Measurements from ENCODE around the gene CCDC14. TPM values are rescaled to one million over a fixed set of nuclear protein-coding genes. Genes with fewer than 3 reads are reported as not detected.

Gene CCDC14
- total RNA-seq, 2 experiments from 2014 or later = 82.9 to 106 TPM

DNA sequence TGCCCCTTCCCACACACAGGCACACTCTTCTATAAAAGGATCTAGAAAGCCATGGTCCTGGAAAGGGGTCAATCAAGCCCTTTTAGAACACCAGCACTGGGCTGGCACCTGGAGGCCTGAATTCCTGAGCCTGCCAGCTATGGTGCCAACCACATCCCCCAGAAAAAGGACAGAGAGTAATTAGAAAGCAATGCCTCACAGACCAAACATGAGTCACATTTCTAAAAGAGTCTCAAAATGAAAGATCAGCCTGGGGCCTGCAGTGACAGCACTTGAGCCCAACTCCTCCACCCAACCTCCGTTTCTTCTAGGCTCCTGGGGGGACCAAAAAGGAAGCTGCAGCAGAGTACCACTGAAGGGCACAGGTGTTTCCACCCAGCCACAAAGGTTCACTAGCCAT, 91.0 kb downstream of the CCDC14 start:
- intact Hi-C loops (cut with micrococcal nuclease; ENCODE audit: unreplicated experiment) = no loop called here
- no peak for DNase-seq (ENCODE audit: low spot score)

GRCh38 chr3:123869165-123869564, 91.9 kb downstream of the CCDC14 start:
- TF ChIP-seq EZH2phosphoT487 (IDR thresholded peaks at IDR 0.05; ENCODE audit: borderline replicate concordance, low read depth, low read length) = no peak
- TF ChIP-seq, protein P1, sequence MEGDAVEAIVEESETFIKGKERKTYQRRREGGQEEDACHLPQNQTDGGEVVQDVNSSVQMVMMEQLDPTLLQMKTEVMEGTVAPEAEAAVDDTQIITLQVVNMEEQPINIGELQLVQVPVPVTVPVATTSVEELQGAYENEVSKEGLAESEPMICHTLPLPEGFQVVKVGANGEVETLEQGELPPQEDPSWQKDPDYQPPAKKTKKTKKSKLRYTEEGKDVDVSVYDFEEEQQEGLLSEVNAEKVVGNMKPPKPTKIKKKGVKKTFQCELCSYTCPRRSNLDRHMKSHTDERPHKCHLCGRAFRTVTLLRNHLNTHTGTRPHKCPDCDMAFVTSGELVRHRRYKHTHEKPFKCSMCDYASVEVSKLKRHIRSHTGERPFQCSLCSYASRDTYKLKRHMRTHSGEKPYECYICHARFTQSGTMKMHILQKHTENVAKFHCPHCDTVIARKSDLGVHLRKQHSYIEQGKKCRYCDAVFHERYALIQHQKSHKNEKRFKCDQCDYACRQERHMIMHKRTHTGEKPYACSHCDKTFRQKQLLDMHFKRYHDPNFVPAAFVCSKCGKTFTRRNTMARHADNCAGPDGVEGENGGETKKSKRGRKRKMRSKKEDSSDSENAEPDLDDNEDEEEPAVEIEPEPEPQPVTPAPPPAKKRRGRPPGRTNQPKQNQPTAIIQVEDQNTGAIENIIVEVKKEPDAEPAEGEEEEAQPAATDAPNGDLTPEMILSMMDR (conservative IDR thresholded peaks at IDR 0.05; ENCODE audit: low read length) = no peak
- ChIA-PET CTCF (ENCODE audit: unreplicated experiment) (no interaction called here), POLR2A (interaction anchor here (1.5 kb wide), 1 partner anchor 9 kb away, joined by 3 read pairs; no protein-coding TSS in a partner anchor)
- Histone ChIP-seq H3K9me3 (ENCODE audit: low read length) (no peaks in the 10 kb centered on the region), H3K4me1 (ENCODE audit: insufficient read depth, low read length, poor library complexity, severe bottlenecking) (no peaks in the 10 kb centered on the region), H3K36me3 (ENCODE audit: insufficient read depth, low read length) (no peaks in the 10 kb centered on the region), H3K4me2 (ENCODE audit: low read length) (no peak overlapping the region), H3K27ac (ENCODE audit: low read depth, low read length, poor library complexity, severe bottlenecking) (no peak overlapping the region), H3K9me2 (ENCODE audit: insufficient read depth, low read length) (no peaks in the 10 kb centered on the region), H4K20me1 (ENCODE audit: insufficient read depth, low read length) (no peaks in the 10 kb centered on the region), H3K79me2 (ENCODE audit: insufficient read depth, low read depth, low read length) (no peaks in the 10 kb centered on the region), H2AFZ (ENCODE audit: low read length) (no peak overlapping the region), H3K4me3 (ENCODE audit: low read depth, low read length, poor library complexity, severe bottlenecking) (no peak overlapping the region)
- intact Hi-C loops (cut with micrococcal nuclease; ENCODE audit: unreplicated experiment) = no loop called here
- no TSS peak for BruUV-seq (replicated peaks)
- no peak for DNase-seq (ENCODE audit: low spot score)

More for the DNA sequence above, 91.0 kb downstream of the CCDC14 start:
- no peak overlapping the region for H3K27ac ChIP-seq (ENCODE audit: low read depth, low read length, poor library complexity, severe bottlenecking)
- no peak overlapping the region for H3K4me3 ChIP-seq (ENCODE audit: low read depth, low read length, poor library complexity, severe bottlenecking)
- ChIA-PET CTCF (ENCODE audit: unreplicated experiment) (no interaction called here), POLR2A (interaction anchor here (1.5 kb wide), 1 partner anchor 10 kb away, joined by 3 read pairs; no protein-coding TSS in a partner anchor)
- no peaks in the 10 kb centered on the region for H3K79me2 ChIP-seq (ENCODE audit: insufficient read depth, low read depth, low read length)
- H3K4me1 ChIP-seq (ENCODE audit: insufficient read depth, low read length, poor library complexity, severe bottlenecking) = no peaks in the 10 kb centered on the region
- H3K9me3 ChIP-seq (ENCODE audit: low read length) = no peaks in the 10 kb centered on the region
- no peak overlapping the region for H3K4me2 ChIP-seq (ENCODE audit: low read length)
- BruUV-seq (replicated peaks) = no TSS peak
- H3K9me2 ChIP-seq (ENCODE audit: insufficient read depth, low read length) = no peaks in the 10 kb centered on the region
- no peak overlapping the region for H2AFZ ChIP-seq (ENCODE audit: low read length)
- no peak for TF ChIP-seq EZH2phosphoT487 (IDR thresholded peaks at IDR 0.05; ENCODE audit: borderline replicate concordance, low read depth, low read length)
- TF ChIP-seq, protein P1 (conservative IDR thresholded peaks at IDR 0.05; ENCODE audit: low read length) = no peak
- H3K36me3 ChIP-seq (ENCODE audit: insufficient read depth, low read length) = no peaks in the 10 kb centered on the region
- no peaks in the 10 kb centered on the region for H4K20me1 ChIP-seq (ENCODE audit: insufficient read depth, low read length)

DNA sequence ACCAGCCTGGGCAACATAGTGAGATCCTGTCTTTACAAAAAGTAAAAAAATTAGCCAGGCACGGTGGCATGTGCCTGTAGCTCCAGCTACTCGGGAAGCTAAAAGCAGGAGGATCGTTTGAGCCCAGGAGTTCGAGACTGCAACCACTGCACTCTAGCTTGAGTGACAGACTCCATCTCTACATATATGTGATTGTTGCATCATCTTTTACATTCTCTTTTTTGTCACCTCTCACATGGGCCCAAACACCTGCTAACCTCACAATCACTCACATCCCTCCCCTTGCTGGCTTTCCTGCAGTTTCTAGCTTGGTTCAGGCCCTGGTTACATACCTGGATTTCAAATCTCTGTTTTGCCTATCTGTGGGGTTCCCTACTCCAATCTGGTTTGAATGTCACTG, 96.3 kb downstream of the CCDC14 start:
- Histone ChIP-seq H3K27ac (ENCODE audit: low read depth, low read length, poor library complexity, severe bottlenecking) (no peak overlapping the region), H3K36me3 (ENCODE audit: insufficient read depth, low read length) (no peaks in the 10 kb centered on the region), H4K20me1 (ENCODE audit: insufficient read depth, low read length) (no peaks in the 10 kb centered on the region), H3K79me2 (ENCODE audit: insufficient read depth, low read depth, low read length) (no peaks in the 10 kb centered on the region), H2AFZ (ENCODE audit: low read length) (no peak overlapping the region), H3K9me3 (ENCODE audit: low read length) (no peaks in the 10 kb centered on the region), H3K4me1 (ENCODE audit: insufficient read depth, low read length, poor library complexity, severe bottlenecking) (no peaks in the 10 kb centered on the region), H3K9me2 (ENCODE audit: insufficient read depth, low read length) (no peaks in the 10 kb centered on the region), H3K4me2 (ENCODE audit: low read length) (no peak overlapping the region), H3K4me3 (ENCODE audit: low read depth, low read length, poor library complexity, severe bottlenecking) (no peak overlapping the region)
- DNase-seq (ENCODE audit: low spot score) = no peak
- TF ChIP-seq, protein P1 (conservative IDR thresholded peaks at IDR 0.05; ENCODE audit: low read length) = no peak
- TF ChIP-seq EZH2phosphoT487 (IDR thresholded peaks at IDR 0.05; ENCODE audit: borderline replicate concordance, low read depth, low read length) = no peak
- ChIA-PET POLR2A (no interaction called here), CTCF (ENCODE audit: unreplicated experiment) (no interaction called here)
- intact Hi-C loops (cut with micrococcal nuclease; ENCODE audit: unreplicated experiment) = no loop called here
- no TSS peak for BruUV-seq (replicated peaks)

Other genes starting within 250 kb of the CCDC14 start
- gene MYLK, start 76.9 kb downstream of the CCDC14 start, total RNA-seq (2014; rRNA removed; shearing (Covaris generic)) = not detected in 2 replicates
- not detected in 2 replicates for gene MYLK, start 76.9 kb downstream of the CCDC14 start, total RNA-seq (2022)
- gene ROPN1, start 30.9 kb upstream of the CCDC14 start, total RNA-seq (2014; rRNA removed; shearing (Covaris generic)) = not detected in 2 replicates
- gene ROPN1, start 30.9 kb upstream of the CCDC14 start, total RNA-seq (2022) = not detected in 2 replicates
- 0.09 TPM in 1 of 2 replicates, not detected in the other for gene KALRN, start 72.1 kb upstream of the CCDC14 start, total RNA-seq (2014; rRNA removed; shearing (Covaris generic))
- not detected in 2 replicates for gene KALRN, start 72.1 kb upstream of the CCDC14 start, total RNA-seq (2022)

Measured in OCI-LY7 (cell line).